ENCODE measurements around the gene PWP1. TPM values are rescaled to one million over a fixed set of nuclear protein-coding genes. Genes with fewer than 3 reads are reported as not detected.

The PWP1 gene
- 69.1 and 86.0 TPM in 2 replicates for total RNA-seq

DNA sequence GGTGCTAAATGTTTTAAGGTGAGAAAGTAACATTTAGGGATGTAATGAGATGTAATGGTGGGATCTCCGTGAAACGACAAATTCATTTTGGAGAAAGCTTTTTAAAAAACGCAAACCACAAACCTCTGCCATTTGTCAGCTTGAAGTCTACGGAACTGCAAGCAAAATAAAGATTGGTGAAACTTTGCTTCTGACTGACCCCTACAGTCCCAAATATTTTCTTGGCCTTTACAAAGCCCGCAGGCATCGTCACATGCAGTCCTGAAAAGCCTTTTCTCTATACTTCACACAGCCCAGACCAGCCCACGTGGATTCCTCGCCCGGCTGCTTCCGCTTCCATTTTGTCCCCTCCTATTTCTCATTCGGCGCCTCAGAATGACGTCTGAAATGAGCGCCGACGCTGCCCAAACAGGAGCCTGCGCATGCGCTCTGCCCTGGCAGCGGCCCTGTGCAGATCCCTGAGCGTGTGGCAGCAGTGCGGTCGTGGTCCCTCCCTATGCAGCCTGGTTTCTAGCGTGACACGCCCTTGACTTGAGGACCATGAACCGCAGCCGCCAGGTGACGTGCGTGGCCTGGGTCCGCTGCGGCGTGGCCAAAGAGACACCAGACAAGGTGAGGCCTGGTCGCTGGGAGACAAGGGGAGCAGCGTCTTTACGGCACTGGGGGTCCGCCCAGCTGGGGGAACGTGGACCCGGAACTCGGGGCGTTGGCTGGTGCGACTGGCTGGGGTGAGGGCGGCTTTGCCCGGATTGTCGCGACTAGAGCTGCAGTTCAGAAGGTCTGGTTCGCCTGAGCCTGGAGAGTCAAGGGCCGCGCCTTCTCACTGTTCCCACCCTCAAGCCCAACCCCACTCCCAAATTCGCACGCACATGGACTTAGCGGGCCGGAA is at the start of gene PWP1:
PWP1 (plus strand) TSS at position 440 of the 889 bp plus-strand sequence; CDS start at position 541, 101 bp downstream.

DNA sequence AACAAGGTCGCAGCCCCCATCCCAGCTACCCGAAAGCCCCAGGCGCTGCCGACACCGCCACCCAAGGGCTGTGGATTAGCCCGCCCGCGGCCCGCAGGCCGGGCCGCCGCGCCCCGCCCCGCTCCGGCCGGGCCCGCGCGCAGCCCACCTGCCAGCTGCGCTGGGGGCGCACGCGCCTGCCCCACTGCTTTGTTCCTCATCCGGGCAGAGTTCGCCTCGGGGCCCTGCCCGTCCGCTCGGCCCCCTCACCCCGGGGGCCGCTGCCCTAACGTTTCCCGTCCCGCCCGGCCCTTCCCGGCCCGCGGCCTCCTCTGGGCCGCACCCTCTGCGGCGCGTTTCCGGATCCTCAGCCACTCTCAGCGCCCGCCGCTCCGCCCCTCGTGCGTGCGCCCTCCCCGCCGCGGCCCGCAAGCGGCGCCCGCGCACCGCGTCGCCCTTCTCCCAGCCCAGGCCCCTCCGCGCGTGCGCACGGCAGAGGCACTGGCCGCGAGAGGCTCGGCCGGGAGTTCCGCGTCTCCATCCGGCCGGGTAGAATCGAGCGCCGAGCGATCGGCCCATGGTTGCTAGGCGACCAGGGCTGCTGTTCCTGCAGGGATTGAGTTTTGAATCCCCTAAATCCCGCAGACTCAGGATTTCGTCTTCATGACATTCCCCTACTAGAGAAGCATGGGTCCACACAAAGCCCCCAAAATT is 75.4 kb downstream of the PWP1 start, which contains the start of gene PRDM4:
PRDM4 (minus strand) TSS at position 329 of the 693 bp plus-strand sequence. CDS start 622 bp downstream, outside the sequence.

Other genes starting within 250 kb of the PWP1 start
- gene PRDM4, start 75.3 kb downstream of the PWP1 start, total RNA-seq, result 13.7 and 16.1 TPM in 2 replicates
- not detected in 2 replicates for gene ASCL4, start 88.9 kb downstream of the PWP1 start, total RNA-seq